SK-N-SH treated with all-trans-retinoic acid at 6 μM for 48 hours (cell line): ENCODE results near the gene HSPG2.

ENCODE experiments used
- ARNTL ChIP-seq: fragments of 450-650 bp; formaldehyde crosslinking; IDR thresholded peaks from 2 replicates; pipeline ENCODE4 v1.5.0; 2020; ENCODE audit warnings: low read depth, mild to moderate bottlenecking, moderate library complexity, borderline replicate concordance
- BACH2 ChIP-seq: fragments of 250-450 bp; sonication (Bioruptor Pico); IDR thresholded peaks from 2 replicates; pipeline ENCODE4 v1.9.0; 2021; ENCODE audit warnings: mild to moderate bottlenecking, borderline replicate concordance
- ISL1 ChIP-seq: fragments of 250-450 bp; sonication (Bioruptor Pico); IDR thresholded peaks from 2 replicates; pipeline ENCODE4 v2.1.2; 2022; ENCODE audit warnings: mild to moderate bottlenecking, moderate library complexity
- ZFP30 ChIP-seq: fragments of 450-650 bp; formaldehyde crosslinking; IDR thresholded peaks from 2 replicates; pipeline ENCODE4 v1.5.0; 2022; ENCODE audit warnings: mild to moderate bottlenecking, moderate library complexity
- TF ChIP-seq, protein P1 (sequence below): fragments of 250-450 bp; sonication (Bioruptor Pico); IDR thresholded peaks from 2 replicates; pipeline ENCODE4 v1.8.0; 2020; ENCODE audit warnings: mild to moderate bottlenecking, moderate library complexity, borderline replicate concordance

DNA sequence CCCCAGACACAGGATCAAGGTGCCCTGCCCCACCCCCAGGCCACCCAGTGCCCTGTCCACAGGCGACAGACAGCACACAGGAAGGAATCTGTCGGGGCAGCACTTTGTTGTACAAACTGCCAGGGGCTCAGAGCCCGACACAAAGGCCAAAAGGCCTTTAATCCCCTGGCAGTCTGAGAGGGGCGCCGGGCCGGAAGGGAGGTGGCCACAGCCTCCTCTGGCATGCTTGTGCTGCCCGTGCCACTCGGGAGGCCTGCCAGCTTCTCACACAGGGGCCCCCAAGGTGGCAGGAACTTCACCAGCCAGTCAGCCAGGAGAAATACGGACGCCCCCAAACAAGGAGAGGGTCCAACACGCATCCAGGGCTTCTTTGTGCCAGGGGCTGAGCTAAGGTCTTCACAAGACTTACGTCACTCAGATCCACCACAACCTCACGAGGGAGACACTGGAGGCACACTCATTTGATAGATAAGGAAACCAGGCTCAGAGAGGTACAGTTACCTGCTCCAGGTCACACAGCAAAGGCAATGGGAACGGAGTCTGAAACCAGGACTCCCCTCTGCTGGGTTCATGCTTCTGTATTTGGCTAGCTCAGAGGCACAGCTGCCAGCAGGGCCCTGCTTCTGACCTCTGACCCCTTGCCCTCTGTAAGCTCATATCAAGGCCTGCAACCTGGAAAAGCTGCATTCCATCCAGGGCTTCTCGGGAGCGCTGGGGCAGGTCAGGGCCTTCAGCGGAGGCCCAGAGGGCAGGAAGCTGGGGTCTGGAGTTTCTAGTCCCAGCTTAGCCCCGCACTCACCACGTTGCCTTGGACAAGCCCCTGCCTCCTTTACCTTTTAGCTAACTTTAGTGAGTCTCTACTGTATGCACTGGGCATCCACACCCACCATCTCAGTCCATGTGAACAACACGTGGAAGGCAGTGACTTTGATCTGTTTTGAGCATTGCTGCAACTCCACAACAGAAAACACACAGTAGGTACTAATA is 34.8 kb downstream of the HSPG2 start:
- TF ChIP-seq, protein P1, sequence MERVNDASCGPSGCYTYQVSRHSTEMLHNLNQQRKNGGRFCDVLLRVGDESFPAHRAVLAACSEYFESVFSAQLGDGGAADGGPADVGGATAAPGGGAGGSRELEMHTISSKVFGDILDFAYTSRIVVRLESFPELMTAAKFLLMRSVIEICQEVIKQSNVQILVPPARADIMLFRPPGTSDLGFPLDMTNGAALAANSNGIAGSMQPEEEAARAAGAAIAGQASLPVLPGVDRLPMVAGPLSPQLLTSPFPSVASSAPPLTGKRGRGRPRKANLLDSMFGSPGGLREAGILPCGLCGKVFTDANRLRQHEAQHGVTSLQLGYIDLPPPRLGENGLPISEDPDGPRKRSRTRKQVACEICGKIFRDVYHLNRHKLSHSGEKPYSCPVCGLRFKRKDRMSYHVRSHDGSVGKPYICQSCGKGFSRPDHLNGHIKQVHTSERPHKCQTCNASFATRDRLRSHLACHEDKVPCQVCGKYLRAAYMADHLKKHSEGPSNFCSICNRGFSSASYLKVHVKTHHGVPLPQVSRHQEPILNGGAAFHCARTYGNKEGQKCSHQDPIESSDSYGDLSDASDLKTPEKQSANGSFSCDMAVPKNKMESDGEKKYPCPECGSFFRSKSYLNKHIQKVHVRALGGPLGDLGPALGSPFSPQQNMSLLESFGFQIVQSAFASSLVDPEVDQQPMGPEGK (CRISPR knock-in tag) = no peak
- no peak for TF ChIP-seq ARNTL (CRISPR knock-in tag)
- TF ChIP-seq BACH2 (CRISPR knock-in tag) = no peak
- no peak for TF ChIP-seq ZFP30 (CRISPR knock-in tag)
- TF ChIP-seq ISL1 (CRISPR knock-in tag) = no peak
